Gastroesophageal sphincter (tissue), 4 donors: Measurements from ENCODE around the gene NUDT16L1. TPM values are rescaled to one million over a fixed set of nuclear protein-coding genes. Genes with fewer than 3 reads are reported as not detected.

ENCODE experiments used
- ATAC-seq: fragments of 150-250 bp; one replicate; pipeline ENCODE4 v1.9.1; 2016; ENCODE audit warnings: mild to moderate bottlenecking, moderate library complexity
- H3K27ac ChIP-seq, 4 donors: fragments of 200-600 bp; sonication (generic) in 3 of 4; 1 replicate in 3 of 4; 2 replicates in 1 of 4; pipeline ENCODE4 v1.5.1; 2016 to 2019
- H3K27me3 ChIP-seq: fragments of 200-600 bp; sonication (generic); one replicate; pipeline ENCODE4 v1.5.1; 2019
- H3K36me3 ChIP-seq, 2 donors: fragments of 200-600 bp; sonication (generic); one replicate each; pipeline ENCODE4 v1.5.1; 2019; ENCODE audit warnings: control low read depth in 1 of 2
- H3K4me1 ChIP-seq, 3 donors: fragments of 200-600 bp; sonication (generic); 1 replicate in 2 of 3; 2 replicates in 1 of 3; pipeline ENCODE4 v1.5.1; 2016 to 2019; ENCODE audit warnings: control low read depth in 2 of 3
- H3K4me3 ChIP-seq, 2 donors: fragments of 200-600 bp; sonication (generic); one replicate each; pipeline ENCODE4 v1.5.1; 2019; ENCODE audit warnings: mild to moderate bottlenecking in 1 of 2, moderate library complexity in 1 of 2
- H3K9me3 ChIP-seq, 3 donors: fragments of 200-600 bp; sonication (generic); one replicate each; pipeline ENCODE4 v1.5.1; 2017 to 2019; ENCODE audit warnings: control low read depth in 2 of 3
- CTCF ChIP-seq, 4 experiments: fragments of 200-600 bp in 2 of 4; fragments of 450-650 bp in 2 of 4; sonication (generic) in 1 of 4; IDR thresholded peaks; one replicate each; pipeline ENCODE4 v1.5.1; 2017 to 2019; ENCODE audit warnings: antibody characterized with exemption in 4 of 4, mild to moderate bottlenecking in 2 of 4, moderate library complexity in 2 of 4
- EP300 ChIP-seq: sonication (generic); formaldehyde crosslinking; IDR thresholded peaks from one replicate; pipeline ENCODE4 v1.6.1; 2017; ENCODE audit warnings: antibody characterized with exemption, mild to moderate bottlenecking
- POLR2A ChIP-seq, 2 donors: fragments of 450-650 bp; IDR thresholded peaks; one replicate each; pipeline ENCODE4 v1.6.1; 2017; ENCODE audit warnings: antibody characterized with exemption in 2 of 2, mild to moderate bottlenecking in 2 of 2, moderate library complexity in 1 of 2
- POLR2AphosphoS5 ChIP-seq: sonication (generic); formaldehyde crosslinking; IDR thresholded peaks from one replicate; pipeline ENCODE4 v1.6.1; 2017; ENCODE audit warnings: antibody characterized with exemption
- WGBS, 2 donors: methylation state at CpG; one replicate each; pipeline ENCODE4 v1.1.5; 2018; ENCODE audit warnings: low coverage in 1 of 2; 5-methylcytosine and 5-hydroxymethylcytosine counted together
- total RNA-seq, 4 donors: library from RNA; depleted of rRNA; stranded (reverse); fragments of >200 nt; gene quantifications; one replicate each; pipeline ENCODE4 v1.1.0, GENCODE V29; 2016

Gene NUDT16L1
- total RNA-seq, 4 donors from 2014 or later = 14.8 to 26.3 (median 21.4) TPM

DNA sequence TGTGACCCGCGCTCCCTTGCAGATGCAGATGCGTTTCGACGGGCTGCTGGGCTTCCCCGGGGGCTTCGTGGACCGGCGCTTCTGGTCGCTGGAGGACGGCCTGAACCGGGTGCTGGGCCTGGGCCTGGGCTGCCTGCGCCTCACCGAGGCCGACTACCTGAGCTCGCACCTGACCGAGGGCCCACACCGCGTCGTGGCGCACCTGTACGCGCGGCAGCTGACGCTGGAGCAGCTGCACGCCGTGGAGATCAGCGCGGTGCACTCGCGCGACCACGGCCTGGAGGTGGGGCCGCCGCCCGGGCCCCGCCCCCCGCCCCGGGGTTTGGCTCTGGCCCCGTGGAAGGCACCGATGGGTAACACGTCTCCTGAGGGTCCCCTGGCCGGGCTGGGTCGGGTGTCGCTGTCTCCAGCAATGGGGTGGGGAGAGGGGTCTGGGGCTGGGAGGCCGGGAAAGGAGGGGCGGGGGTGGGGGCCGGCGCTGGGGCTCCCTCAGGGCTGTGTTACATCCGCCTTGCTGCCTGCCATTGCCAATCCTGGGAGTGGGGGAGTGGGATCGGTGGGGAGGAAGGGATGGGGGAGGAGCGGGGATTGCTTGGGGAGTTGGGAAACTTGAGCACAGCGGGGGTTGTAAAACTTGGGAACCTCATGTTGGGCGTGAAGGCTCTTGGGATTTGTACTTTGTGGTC, 737 bp downstream of the NUDT16L1 start:
- Histone ChIP-seq H3K4me3 (peak overlapping the region; percentile 83 to 99), H3K36me3 (peaks cover 0 to 57% of the 10 kb centered on the region in 2 donors), H3K27me3 (no peaks in the 10 kb centered on the region), H3K4me1 (peaks cover 0 to 45% (median 19%) of the 10 kb centered on the region in 3 donors), H3K27ac (peak overlapping the region; percentile 72 to 96 (median 86)), H3K9me3 (no peaks in the 10 kb centered on the region)
- TF ChIP-seq POLR2A (IDR thresholded peaks at IDR 0.05) (no peak), EP300 (no peak), CTCF (IDR thresholded peaks at IDR 0.05) (no peak)
- WGBS, 2 donors = 0% methylated on average over 1 of the region's 54 CpGs; no CpG with 5 or more reads in 1 of the 2 donors
- ATAC-seq = peak; percentile 19

- Histone ChIP-seq H3K9me3 (no peaks in the 10 kb centered on the region), H3K27ac (peak overlapping the region in 3 of 4 donors; percentile 83 to 96 (median 90)), H3K4me1 (peaks cover 0 to 45% (median 19%) of the 10 kb centered on the region in 3 donors), H3K4me3 (peak overlapping the region in 1 of 2 donors; percentile 99), H3K27me3 (no peaks in the 10 kb centered on the region), H3K36me3 (peaks cover 0 to 57% of the 10 kb centered on the region in 2 donors)
- TF ChIP-seq POLR2A (IDR thresholded peaks at IDR 0.05) = no peak
- ATAC-seq = no peak
- 0 to 20% methylated on average over 1 of the region's 26 CpGs for WGBS, 2 donors
These were observed 1.5 kb downstream of the NUDT16L1 start for GRCh38 chr16:4694642-4695451.

DNA sequence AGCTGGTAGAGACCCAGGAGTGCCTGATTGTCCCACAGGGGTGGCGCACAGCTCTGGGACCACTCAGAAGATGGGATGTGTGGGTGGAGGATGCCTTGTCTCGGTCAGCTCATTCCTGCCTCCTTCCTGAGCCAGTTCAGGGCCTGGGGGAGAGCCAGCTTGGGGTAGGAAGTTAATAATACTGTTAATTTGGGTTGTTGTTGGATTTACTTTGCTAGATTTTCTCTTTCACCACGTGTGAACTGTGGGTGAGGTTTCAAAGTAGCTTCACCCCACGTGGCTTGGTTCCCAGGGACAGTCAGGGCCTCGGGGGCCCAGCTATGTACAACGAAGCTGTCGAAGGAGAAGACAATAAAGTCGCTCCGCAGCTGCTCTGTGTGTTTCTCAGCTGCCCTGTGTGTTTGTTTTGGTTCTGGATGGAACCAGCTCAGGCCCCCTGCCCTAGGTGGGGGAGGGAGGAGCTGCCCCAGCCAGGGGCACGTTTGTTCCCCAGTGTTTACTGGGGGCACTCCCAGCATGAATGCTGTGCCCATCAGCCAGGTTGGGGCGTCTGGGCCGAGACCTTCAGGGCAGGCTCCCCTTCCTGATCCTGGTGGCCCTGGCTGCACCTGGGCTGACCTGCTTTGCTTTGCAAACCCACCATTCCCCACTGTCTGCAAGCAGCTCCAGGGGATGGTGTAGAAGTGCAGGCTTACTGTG, 2.3 kb downstream of the NUDT16L1 start:
- no peak for ATAC-seq
- peaks cover 0 to 45% (median 19%) of the 10 kb centered on the region in 3 donors for H3K4me1 ChIP-seq
- H3K36me3 ChIP-seq = peaks cover 0 to 58% of the 10 kb centered on the region in 2 donors
- no peak overlapping the region for H3K4me3 ChIP-seq
- WGBS, 2 donors = 0 to 42% methylated on average over 1 to 7 of the region's 12 CpGs
- H3K27me3 ChIP-seq = no peaks in the 10 kb centered on the region
- H3K9me3 ChIP-seq = no peaks in the 10 kb centered on the region
- H3K27ac ChIP-seq = peak overlapping the region in 3 of 4 donors; percentile 83 to 96 (median 90)
- TF ChIP-seq POLR2A (IDR thresholded peaks at IDR 0.05) (no peak), EP300 (no peak), CTCF (IDR thresholded peaks at IDR 0.05) (no peak), POLR2AphosphoS5 (no peak)

DNA sequence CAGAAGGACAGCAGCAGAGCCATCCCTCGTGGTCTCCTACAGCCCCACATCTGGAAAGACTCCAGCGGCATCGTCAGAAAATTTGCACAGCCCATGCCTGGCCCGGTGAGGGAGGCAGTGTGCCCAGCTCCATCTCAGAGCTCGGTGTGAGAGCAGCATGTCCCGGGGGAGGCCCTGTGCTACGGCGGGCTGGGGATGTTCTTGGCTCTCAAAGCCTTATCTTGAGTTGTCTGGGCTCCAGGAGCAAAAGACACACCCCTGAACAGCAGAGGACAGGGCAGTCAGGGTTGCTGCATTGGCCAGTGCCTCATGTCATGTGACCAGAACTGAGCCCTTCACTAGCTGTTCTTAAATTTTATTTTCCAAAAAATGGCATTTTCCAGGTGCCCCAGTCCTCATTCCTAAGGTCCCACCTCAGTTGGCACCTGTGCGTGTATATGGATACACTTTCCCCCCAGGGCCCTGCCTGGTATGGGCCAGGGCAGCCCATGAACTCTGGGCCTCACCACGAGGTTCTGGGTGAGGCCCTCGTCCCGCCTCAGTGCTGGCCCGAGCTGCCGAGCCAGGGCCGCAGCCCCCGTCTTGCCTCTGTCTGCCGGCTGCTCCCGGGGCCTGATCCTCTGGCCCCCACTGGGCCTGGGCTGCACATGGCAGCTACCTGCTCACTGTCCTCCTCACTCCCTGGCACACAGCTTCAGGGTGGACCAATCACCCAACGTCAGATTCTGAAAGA, 3.0 kb downstream of the NUDT16L1 start:
- Histone ChIP-seq H3K36me3 (peaks cover 0 to 65% of the 10 kb centered on the region in 2 donors), H3K4me1 (peaks cover 0 to 45% (median 19%) of the 10 kb centered on the region in 3 donors), H3K27ac (peak overlapping the region in 3 of 4 donors; percentile 46 to 96 (median 83)), H3K27me3 (no peaks in the 10 kb centered on the region), H3K9me3 (no peaks in the 10 kb centered on the region), H3K4me3 (no peak overlapping the region)
- ATAC-seq = peak; percentile 22
- WGBS, 2 donors = no CpG with 5 or more reads among the region's 19 CpGs
- TF ChIP-seq EP300 (no peak), CTCF (IDR thresholded peaks at IDR 0.05) (no peak), POLR2A (IDR thresholded peaks at IDR 0.05) (no peak), POLR2AphosphoS5 (no peak)
